Fibroblast of villous mesenchyme (primary cell): ENCODE data around the gene FAT1. TPM values are rescaled to one million over a fixed set of nuclear protein-coding genes. Genes with fewer than 3 reads are reported as not detected.

Source experiments
- DNase-seq: peaks from one replicate; pipeline ENCODE4 v3.0.0-alpha.2; 2010; ENCODE audit warnings: low read depth
- H3K4me3 ChIP-seq: 2 replicates; pipeline ENCODE4 v1.5.1; 2011; ENCODE audit warnings: low read depth, mild to moderate bottlenecking, low read length
- total RNA-seq: library from RNA; depleted of rRNA; stranded (reverse); fragments of >200 nt; gene quantifications from 2 replicates; pipeline ENCODE4 v1.2.3, GENCODE V29; 2012
- TF ChIP-seq, protein P1 (sequence below): IDR thresholded peaks from 2 replicates; pipeline ENCODE4 v1.5.1; 2012; ENCODE audit warnings: low read depth, mild to moderate bottlenecking, low read length; ENCODE audit not compliant: insufficient read depth

The FAT1 gene
- total RNA-seq, 1 donor: 454 TPM

- TF ChIP-seq, protein P1, sequence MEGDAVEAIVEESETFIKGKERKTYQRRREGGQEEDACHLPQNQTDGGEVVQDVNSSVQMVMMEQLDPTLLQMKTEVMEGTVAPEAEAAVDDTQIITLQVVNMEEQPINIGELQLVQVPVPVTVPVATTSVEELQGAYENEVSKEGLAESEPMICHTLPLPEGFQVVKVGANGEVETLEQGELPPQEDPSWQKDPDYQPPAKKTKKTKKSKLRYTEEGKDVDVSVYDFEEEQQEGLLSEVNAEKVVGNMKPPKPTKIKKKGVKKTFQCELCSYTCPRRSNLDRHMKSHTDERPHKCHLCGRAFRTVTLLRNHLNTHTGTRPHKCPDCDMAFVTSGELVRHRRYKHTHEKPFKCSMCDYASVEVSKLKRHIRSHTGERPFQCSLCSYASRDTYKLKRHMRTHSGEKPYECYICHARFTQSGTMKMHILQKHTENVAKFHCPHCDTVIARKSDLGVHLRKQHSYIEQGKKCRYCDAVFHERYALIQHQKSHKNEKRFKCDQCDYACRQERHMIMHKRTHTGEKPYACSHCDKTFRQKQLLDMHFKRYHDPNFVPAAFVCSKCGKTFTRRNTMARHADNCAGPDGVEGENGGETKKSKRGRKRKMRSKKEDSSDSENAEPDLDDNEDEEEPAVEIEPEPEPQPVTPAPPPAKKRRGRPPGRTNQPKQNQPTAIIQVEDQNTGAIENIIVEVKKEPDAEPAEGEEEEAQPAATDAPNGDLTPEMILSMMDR: no peak
- no peak overlapping the region for H3K4me3 ChIP-seq
- no peak for DNase-seq
Observed at GRCh38 chr4:186684889-186685309, 38.8 kb downstream of the FAT1 start.

DNA sequence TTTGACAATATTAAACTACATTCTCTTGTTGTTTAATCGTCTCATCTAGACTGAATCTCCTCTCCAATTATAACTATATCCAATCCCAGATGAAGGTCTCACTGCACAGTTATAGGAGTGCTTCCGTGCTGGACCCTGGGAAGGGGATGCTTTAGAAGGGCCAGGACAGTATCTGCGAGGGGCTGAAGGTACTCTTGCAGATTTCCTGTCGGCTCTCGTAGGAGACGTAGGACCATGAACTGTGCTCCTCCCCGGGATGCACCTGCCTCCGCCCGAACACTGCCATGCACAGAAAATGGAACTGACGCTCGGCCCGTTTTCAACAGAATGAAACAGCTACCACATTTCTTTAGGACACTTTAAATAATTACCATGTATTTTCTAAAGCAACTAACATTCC is 39.4 kb downstream of the FAT1 start:
- DNase-seq: no peak
- H3K4me3 ChIP-seq: no peak overlapping the region
- TF ChIP-seq, protein P1: no peak

DNA sequence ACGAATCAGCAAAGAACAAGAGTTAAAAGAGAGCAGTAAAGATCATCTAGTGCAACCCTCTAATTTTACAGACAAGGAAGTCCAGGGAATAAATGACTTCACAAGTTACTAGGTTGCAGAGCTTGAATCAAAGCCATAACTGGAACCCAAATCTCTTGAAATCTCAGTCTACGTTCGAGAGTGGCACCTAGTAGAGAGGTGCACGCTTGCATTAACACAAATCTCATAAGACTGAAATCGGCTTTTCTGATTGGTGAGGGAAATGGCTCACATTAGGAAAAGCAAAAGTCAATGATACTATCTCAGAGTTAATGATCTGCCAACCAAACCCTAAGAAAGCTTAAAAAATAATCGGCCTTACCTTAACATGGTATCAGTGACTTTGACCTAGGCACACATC is 43.0 kb downstream of the FAT1 start:
- TF ChIP-seq, protein P1: no peak
- H3K4me3 ChIP-seq: no peak overlapping the region
- no peak for DNase-seq

- no peak overlapping the region for H3K4me3 ChIP-seq
- DNase-seq: peak; percentile 86
- TF ChIP-seq, protein P1: no peak
Observed at GRCh38 chr4:186676531-186677161, 47.0 kb downstream of the FAT1 start.

GRCh38 chr4:186669735-186670134 is 53.9 kb downstream of the FAT1 start:
- peak overlapping the region; percentile 9 for H3K4me3 ChIP-seq
- DNase-seq: no peak
- TF ChIP-seq, protein P1: no peak

GRCh38 chr4:186669159-186669731 is 54.4 kb downstream of the FAT1 start:
- TF ChIP-seq, protein P1: peak; percentile 45
- peak; percentile 79 for DNase-seq
- peak overlapping the region; percentile 9 for H3K4me3 ChIP-seq
